Measurements from ENCODE around the gene ENPP6.

GRCh38 chr4:184046148-184046547 is 171.5 kb downstream of the ENPP6 start:
- TF ChIP-seq CTCF (IDR thresholded peaks at IDR 0.05), result no peak
- no peak for TF ChIP-seq EZH2 (IDR thresholded peaks at IDR 0.05; ENCODE audit: borderline replicate concordance, insufficient read depth, low read depth, low read length, poor library complexity, severe bottlenecking)
